Suprapubic skin (tissue), 4 donors: ENCODE data around the gene C1R. TPM values are rescaled to one million over a fixed set of nuclear protein-coding genes. Genes with fewer than 3 reads are reported as not detected.

ENCODE experiments used
- DNase-seq, 2 donors: peaks; one replicate each; pipeline ENCODE4 v3.0.0-alpha.2; 2019; ENCODE audit warnings: low spot score in 2 of 2
- H3K27ac ChIP-seq: fragments of 200-600 bp; sonication (generic); one replicate; pipeline ENCODE4 v1.5.1; 2019
- H3K27me3 ChIP-seq: fragments of 200-600 bp; sonication (generic); one replicate; pipeline ENCODE4 v1.5.1; 2019
- H3K36me3 ChIP-seq: fragments of 200-600 bp; sonication (generic); one replicate; pipeline ENCODE4 v1.5.1; 2019
- H3K4me1 ChIP-seq: fragments of 200-600 bp; sonication (generic); one replicate; pipeline ENCODE4 v1.5.1; 2019
- H3K4me3 ChIP-seq: fragments of 200-600 bp; sonication (generic); one replicate; pipeline ENCODE4 v1.5.1; 2019; ENCODE audit warnings: mild to moderate bottlenecking
- H3K9me3 ChIP-seq: fragments of 200-600 bp; sonication (generic); one replicate; pipeline ENCODE4 v1.5.1; 2019
- CTCF ChIP-seq, 2 donors: fragments of 200-600 bp in 1 of 2; fragments of 450-650 bp in 1 of 2; sonication (generic) in 1 of 2; IDR thresholded peaks; one replicate each; pipeline ENCODE4 v1.5.1; 2016 to 2019; ENCODE audit warnings: antibody characterized with exemption in 2 of 2, mild to moderate bottlenecking in 1 of 2, moderate library complexity in 1 of 2
- EP300 ChIP-seq: sonication (generic); formaldehyde crosslinking; IDR thresholded peaks from one replicate; pipeline ENCODE4 v1.6.1; 2017; ENCODE audit warnings: antibody characterized with exemption
- POLR2A ChIP-seq, 2 donors: fragments of 450-650 bp; IDR thresholded peaks; one replicate each; pipeline ENCODE4 v1.6.1; 2017; ENCODE audit warnings: antibody characterized with exemption in 2 of 2, mild to moderate bottlenecking in 2 of 2, moderate library complexity in 2 of 2
- POLR2AphosphoS5 ChIP-seq, 3 donors: sonication (generic); formaldehyde crosslinking; IDR thresholded peaks; one replicate each; pipeline ENCODE4 v1.6.1; 2017; ENCODE audit warnings: antibody characterized with exemption in 3 of 3
- WGBS: methylation state at CpG from one replicate; pipeline ENCODE4 v1.1.5; 2018; 5-methylcytosine and 5-hydroxymethylcytosine counted together
- total RNA-seq, 4 donors: library from RNA; depleted of rRNA; stranded (reverse); fragments of >200 nt; gene quantifications; one replicate each; pipeline ENCODE4 v1.1.0, GENCODE V29; 2016

The C1R gene
- total RNA-seq, 4 donors from 2014 or later = 70.2 to 166 (median 95.4) TPM

GRCh38 chr12:7072035-7072434 lies 20.2 kb downstream of the C1R start:
- 87% methylated on average over 6 of the region's 6 CpGs for WGBS
- peaks cover 20% of the 10 kb centered on the region for H3K4me1 ChIP-seq
- H3K27ac ChIP-seq = no peak overlapping the region
- no peaks in the 10 kb centered on the region for H3K27me3 ChIP-seq
- H3K36me3 ChIP-seq = peaks cover 15% of the 10 kb centered on the region
- no peak overlapping the region for H3K4me3 ChIP-seq
- H3K9me3 ChIP-seq = no peaks in the 10 kb centered on the region
- TF ChIP-seq CTCF (IDR thresholded peaks at IDR 0.05) (no peak), POLR2AphosphoS5 (IDR thresholded peaks at IDR 0.05) (no peak), POLR2A (IDR thresholded peaks at IDR 0.05) (no peak)
- no peak for DNase-seq

DNA sequence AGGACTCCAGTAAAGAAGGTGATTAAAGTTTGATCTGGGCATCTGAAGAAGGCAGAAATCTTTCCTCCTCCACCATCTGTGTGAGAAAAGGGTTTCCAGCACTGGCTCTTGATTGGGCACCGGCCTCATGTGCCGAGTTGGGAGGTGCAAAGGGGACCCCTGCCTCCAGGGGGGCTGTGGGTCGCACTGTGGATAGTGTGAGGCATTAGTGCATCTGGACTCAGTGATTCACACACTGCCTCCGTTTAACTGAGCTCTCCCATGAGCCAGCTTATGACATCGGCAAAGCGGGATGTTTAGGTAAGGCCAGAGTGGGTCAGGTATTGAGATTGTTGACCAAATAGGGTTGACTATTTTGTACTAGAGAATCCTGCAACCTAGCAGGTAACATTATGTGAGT lies 22.9 kb downstream of the C1R start:
- 88% methylated on average over 6 of the region's 6 CpGs for WGBS
- Histone ChIP-seq H3K4me3 (no peak overlapping the region), H3K4me1 (peaks cover 35% of the 10 kb centered on the region), H3K36me3 (peaks cover 15% of the 10 kb centered on the region), H3K9me3 (no peaks in the 10 kb centered on the region), H3K27ac (no peak overlapping the region), H3K27me3 (no peaks in the 10 kb centered on the region)
- TF ChIP-seq POLR2A (IDR thresholded peaks at IDR 0.05) (no peak), POLR2AphosphoS5 (IDR thresholded peaks at IDR 0.05) (no peak), EP300 (no peak), CTCF (IDR thresholded peaks at IDR 0.05) (no peak)
- DNase-seq = no peak

DNA sequence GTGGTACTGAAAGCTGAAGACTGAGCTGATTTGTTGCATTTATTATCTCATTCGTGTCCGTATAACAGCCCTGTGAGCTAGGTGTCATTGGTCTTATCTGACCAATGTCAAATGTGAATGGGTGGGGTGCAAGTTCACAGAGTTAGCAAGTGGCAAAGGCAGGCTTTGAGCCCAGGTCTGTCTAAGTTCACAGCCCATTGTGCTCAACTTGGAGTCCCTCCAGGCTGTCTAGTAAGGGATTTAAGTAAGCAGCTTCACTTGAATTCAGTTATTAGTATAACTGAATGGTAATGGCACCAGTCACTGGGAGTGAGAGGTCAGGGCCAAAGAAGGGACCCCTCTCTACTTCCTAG lies 23.3 kb downstream of the C1R start:
- Histone ChIP-seq H3K27me3 (no peaks in the 10 kb centered on the region), H3K4me1 (peaks cover 35% of the 10 kb centered on the region), H3K4me3 (no peak overlapping the region), H3K27ac (peak overlapping the region; percentile 33), H3K9me3 (no peaks in the 10 kb centered on the region), H3K36me3 (peaks cover 15% of the 10 kb centered on the region)
- DNase-seq = no peak
- TF ChIP-seq POLR2A (IDR thresholded peaks at IDR 0.05) (no peak), CTCF (IDR thresholded peaks at IDR 0.05) (no peak), EP300 (no peak), POLR2AphosphoS5 (IDR thresholded peaks at IDR 0.05) (no peak)
- WGBS = 45% methylated on average over 2 of the region's 2 CpGs

GRCh38 chr12:7068240-7068993 lies 23.8 kb downstream of the C1R start:
- Histone ChIP-seq H3K9me3 (no peaks in the 10 kb centered on the region), H3K4me1 (peaks cover 35% of the 10 kb centered on the region), H3K27ac (peak overlapping the region; percentile 33), H3K4me3 (no peak overlapping the region), H3K27me3 (no peaks in the 10 kb centered on the region), H3K36me3 (peaks cover 15% of the 10 kb centered on the region)
- DNase-seq = no peak
- TF ChIP-seq POLR2AphosphoS5 (IDR thresholded peaks at IDR 0.05) (no peak), CTCF (IDR thresholded peaks at IDR 0.05) (no peak), EP300 (no peak), POLR2A (IDR thresholded peaks at IDR 0.05) (no peak)
- 47% methylated on average over 11 of the region's 11 CpGs for WGBS

- Histone ChIP-seq H3K4me1 (peaks cover 35% of the 10 kb centered on the region), H3K27ac (peak overlapping the region; percentile 60), H3K9me3 (no peaks in the 10 kb centered on the region), H3K36me3 (peaks cover 15% of the 10 kb centered on the region), H3K27me3 (no peaks in the 10 kb centered on the region), H3K4me3 (no peak overlapping the region)
- DNase-seq = no peak
- TF ChIP-seq POLR2A (IDR thresholded peaks at IDR 0.05) (no peak), CTCF (IDR thresholded peaks at IDR 0.05) (no peak), POLR2AphosphoS5 (IDR thresholded peaks at IDR 0.05) (no peak), EP300 (no peak)
- WGBS = 71% methylated on average over 7 of the region's 7 CpGs
These were observed 25.1 kb downstream of the C1R start for GRCh38 chr12:7067096-7067495.
